SK-N-MC (cell line): ENCODE results near the gene MADD.

Experiments
- EZH2 ChIP-seq: fragments of 200-600 bp; sonication (generic); IDR thresholded peaks from one replicate; pipeline ENCODE4 v1.6.1; 2017; ENCODE audit warnings: antibody characterized with exemption
- FOXP2 ChIP-seq: optimal IDR thresholded peaks from 2 replicates; pipeline ENCODE3; 2011; ENCODE audit warnings: mild to moderate bottlenecking, moderate library complexity; ENCODE audit not compliant: insufficient read depth; ENCODE audit errors: extremely low read length, control extremely low read depth
- POLR2AphosphoS5 ChIP-seq: IDR thresholded peaks from 2 replicates; pipeline ENCODE4 v1.6.1; 2012; ENCODE audit warnings: mild to moderate bottlenecking, low read depth, low read length, borderline replicate concordance

- TF ChIP-seq POLR2AphosphoS5 (no peak), EZH2 (no peak), FOXP2 (no peak)
Observed at GRCh38 chr11:47379317-47379716, 109.4 kb downstream of the MADD start.
